H1 (cell line): ENCODE data around the gene LCMT1.

Source experiments
- CEBPB ChIP-seq: IDR thresholded peaks from 2 replicates; pipeline ENCODE4 v1.6.1; 2012; ENCODE audit warnings: low read depth, low read length
- FOSL1 ChIP-seq: IDR thresholded peaks from 2 replicates; pipeline ENCODE4 v1.6.1; 2011; ENCODE audit warnings: mild to moderate bottlenecking, low read depth, low read length, moderate library complexity; ENCODE audit not compliant: insufficient read depth
- HDAC2 ChIP-seq, 2 experiments: fragments of 300-600 bp in 1 of 2; sonication (generic) in 1 of 2; IDR thresholded peaks; 2 replicates each; pipeline ENCODE4 v1.6.1; 2011 to 2012; ENCODE audit warnings: low read depth in 2 of 2, low read length in 2 of 2, mild to moderate bottlenecking in 2 of 2, moderate library complexity in 2 of 2, borderline replicate concordance in 1 of 2, inconsistent platforms in 1 of 2
- JUN ChIP-seq: IDR thresholded peaks from 2 replicates; pipeline ENCODE4 v1.6.1; 2011; ENCODE audit warnings: low read depth, mild to moderate bottlenecking, improper control_type of control experiment, low read length
- POLR2A ChIP-seq, 2 experiments: IDR thresholded peaks; 1 replicate in 1 of 2; 2 replicates in 1 of 2; pipeline ENCODE4 v1.6.1; 2011; ENCODE audit warnings: low read depth in 2 of 2, low read length in 2 of 2, mild to moderate bottlenecking in 2 of 2; ENCODE audit errors: control extremely low read depth in 1 of 2
- RAD21 ChIP-seq, 2 experiments: IDR thresholded peaks in 1 of 2; conservative IDR thresholded peaks in 1 of 2; 2 replicates each; pipeline ENCODE4 v1.6.1; 2011; ENCODE audit warnings: low read depth in 2 of 2, low read length in 2 of 2, improper control_type of control experiment in 1 of 2, inconsistent platforms in 1 of 2, mild to moderate bottlenecking in 1 of 2, moderate library complexity in 1 of 2
- SIN3A ChIP-seq, 2 experiments: IDR thresholded peaks in 1 of 2; conservative IDR thresholded peaks in 1 of 2; 2 replicates each; pipeline ENCODE4 v1.6.1; 2011 to 2012; ENCODE audit warnings: low read length in 2 of 2, improper control_type of control experiment in 1 of 2, low read depth in 1 of 2, mild to moderate bottlenecking in 1 of 2
- SP2 ChIP-seq: IDR thresholded peaks from 2 replicates; pipeline ENCODE4 v1.6.1; 2012; ENCODE audit warnings: mild to moderate bottlenecking, low read length, inconsistent platforms
- TEAD4 ChIP-seq: IDR thresholded peaks from 2 replicates; pipeline ENCODE4 v1.6.1; 2012; ENCODE audit warnings: low read depth, low read length, inconsistent platforms, mixed read lengths
- TF ChIP-seq, protein P1 (sequence below), 3 experiments: IDR thresholded peaks; 1 replicate in 2 of 3; 2 replicates in 1 of 3; pipeline versions ENCODE4 v1.5.1 to v1.6.1; 2011; ENCODE audit warnings: low read length in 3 of 3, mild to moderate bottlenecking in 3 of 3, inconsistent platforms in 2 of 3, low read depth in 1 of 3, moderate library complexity in 1 of 3; ENCODE audit not compliant: insufficient read depth in 1 of 3; ENCODE audit errors: control extremely low read depth in 1 of 3

DNA sequence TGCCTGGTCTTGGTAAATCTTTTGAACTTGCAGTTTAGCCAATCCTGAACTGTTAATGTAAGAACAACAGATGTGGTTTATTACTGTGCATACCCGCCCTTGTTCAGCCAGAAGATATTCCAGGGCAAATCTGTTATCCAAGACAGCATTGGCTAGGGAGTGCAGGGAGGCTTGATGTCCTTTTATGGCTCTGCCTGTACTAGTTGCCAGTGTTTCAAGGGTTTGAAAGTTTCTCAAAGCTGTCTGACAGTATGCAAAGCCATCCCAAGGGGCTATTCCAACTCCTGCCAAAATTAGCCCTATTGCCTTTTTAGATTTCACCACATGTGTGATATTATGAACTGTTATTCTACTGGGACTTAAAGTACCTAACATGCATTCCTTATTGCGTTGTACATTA, 30.1 kb downstream of the LCMT1 start:
- TF ChIP-seq HDAC2 (IDR thresholded peaks at IDR 0.05; ENCODE audit: borderline replicate concordance in 1 of 2, low read depth in 2 of 2, low read length in 2 of 2) = no peak
- TF ChIP-seq, protein P1, sequence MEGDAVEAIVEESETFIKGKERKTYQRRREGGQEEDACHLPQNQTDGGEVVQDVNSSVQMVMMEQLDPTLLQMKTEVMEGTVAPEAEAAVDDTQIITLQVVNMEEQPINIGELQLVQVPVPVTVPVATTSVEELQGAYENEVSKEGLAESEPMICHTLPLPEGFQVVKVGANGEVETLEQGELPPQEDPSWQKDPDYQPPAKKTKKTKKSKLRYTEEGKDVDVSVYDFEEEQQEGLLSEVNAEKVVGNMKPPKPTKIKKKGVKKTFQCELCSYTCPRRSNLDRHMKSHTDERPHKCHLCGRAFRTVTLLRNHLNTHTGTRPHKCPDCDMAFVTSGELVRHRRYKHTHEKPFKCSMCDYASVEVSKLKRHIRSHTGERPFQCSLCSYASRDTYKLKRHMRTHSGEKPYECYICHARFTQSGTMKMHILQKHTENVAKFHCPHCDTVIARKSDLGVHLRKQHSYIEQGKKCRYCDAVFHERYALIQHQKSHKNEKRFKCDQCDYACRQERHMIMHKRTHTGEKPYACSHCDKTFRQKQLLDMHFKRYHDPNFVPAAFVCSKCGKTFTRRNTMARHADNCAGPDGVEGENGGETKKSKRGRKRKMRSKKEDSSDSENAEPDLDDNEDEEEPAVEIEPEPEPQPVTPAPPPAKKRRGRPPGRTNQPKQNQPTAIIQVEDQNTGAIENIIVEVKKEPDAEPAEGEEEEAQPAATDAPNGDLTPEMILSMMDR (IDR thresholded peaks at IDR 0.05; ENCODE audit: control extremely low read depth in 1 of 3, insufficient read depth in 1 of 3, low read depth in 1 of 3, low read length in 3 of 3) = no peak
- no peak for TF ChIP-seq POLR2A (IDR thresholded peaks at IDR 0.05; ENCODE audit: control extremely low read depth in 1 of 2, low read depth in 2 of 2, low read length in 2 of 2)
- TF ChIP-seq FOSL1 = no peak
- TF ChIP-seq SP2 = no peak
- no peak for TF ChIP-seq TEAD4
- no peak for TF ChIP-seq RAD21 (IDR thresholded peaks at IDR 0.05 in 1 of 2, conservative IDR thresholded peaks at IDR 0.05 in 1 of 2; ENCODE audit: low read depth in 2 of 2, low read length in 2 of 2)
- TF ChIP-seq CEBPB = no peak
- TF ChIP-seq SIN3A (conservative IDR thresholded peaks at IDR 0.05 in 1 of 2, IDR thresholded peaks at IDR 0.05 in 1 of 2; ENCODE audit: low read depth in 1 of 2, low read length in 2 of 2) = no peak
- no peak for TF ChIP-seq JUN
